Measurements from ENCODE around the gene ACP4. TPM values are rescaled to one million over a fixed set of nuclear protein-coding genes. Genes with fewer than 3 reads are reported as not detected.

Gene ACP4
- total RNA-seq, 3 donors from 2014 or later, result not detected

DNA sequence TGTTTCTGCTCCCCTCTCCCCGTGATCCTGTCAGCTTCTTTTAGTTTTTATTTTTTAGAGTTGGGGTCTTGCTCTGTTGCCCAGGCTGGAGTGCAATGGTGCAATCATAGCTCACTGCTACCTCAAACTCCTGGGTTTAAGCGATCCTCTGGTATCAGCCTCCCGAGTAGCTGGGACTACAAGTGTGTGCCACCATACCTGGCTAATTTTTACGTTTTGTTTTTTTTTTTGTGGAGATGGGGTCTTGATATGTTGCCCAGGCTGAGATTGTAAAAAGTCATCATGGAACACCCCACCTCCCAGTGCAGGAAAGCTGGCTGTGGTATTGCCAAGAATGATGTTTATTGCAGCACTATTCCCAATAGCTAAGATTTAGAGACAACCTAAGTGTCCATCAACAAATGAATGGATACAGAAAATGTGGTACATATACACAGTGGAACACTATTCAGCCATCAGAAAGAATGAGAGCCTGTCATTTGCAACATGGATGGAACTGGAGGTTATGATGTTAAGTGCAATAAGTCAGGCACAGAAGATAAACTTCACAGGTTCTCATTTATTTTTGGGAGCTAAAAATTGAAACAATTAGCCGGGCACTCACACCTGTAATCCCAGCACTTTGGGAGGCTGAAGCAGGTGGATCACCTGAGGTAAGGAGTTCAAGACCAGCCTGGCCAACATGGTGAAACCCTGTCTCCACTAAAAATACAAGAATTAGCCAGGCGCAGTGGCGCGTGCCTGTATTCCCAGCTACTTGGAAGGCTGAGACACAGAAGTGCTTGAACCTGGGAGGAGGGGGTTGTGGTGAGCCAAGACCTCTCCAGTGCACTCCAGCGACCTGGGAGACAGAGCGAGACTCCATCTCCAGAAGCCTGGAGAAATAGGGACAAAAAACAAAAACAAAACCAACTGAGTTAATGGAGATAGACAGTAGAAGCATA lies 49.8 kb downstream of the ACP4 start:
- H3K9me3 ChIP-seq, result peaks cover 5% of the 10 kb centered on the region
- intact Hi-C loops (cut with DNase I, micrococcal nuclease), result no loop called here
- no peak overlapping the region for H3K4me3 ChIP-seq
- peaks cover 6% of the 10 kb centered on the region for H3K4me1 ChIP-seq (ENCODE audit: low read depth)
- no peaks in the 10 kb centered on the region for H3K36me3 ChIP-seq (ENCODE audit: low read depth)
- no peak for ATAC-seq
- TF ChIP-seq, protein P1, sequence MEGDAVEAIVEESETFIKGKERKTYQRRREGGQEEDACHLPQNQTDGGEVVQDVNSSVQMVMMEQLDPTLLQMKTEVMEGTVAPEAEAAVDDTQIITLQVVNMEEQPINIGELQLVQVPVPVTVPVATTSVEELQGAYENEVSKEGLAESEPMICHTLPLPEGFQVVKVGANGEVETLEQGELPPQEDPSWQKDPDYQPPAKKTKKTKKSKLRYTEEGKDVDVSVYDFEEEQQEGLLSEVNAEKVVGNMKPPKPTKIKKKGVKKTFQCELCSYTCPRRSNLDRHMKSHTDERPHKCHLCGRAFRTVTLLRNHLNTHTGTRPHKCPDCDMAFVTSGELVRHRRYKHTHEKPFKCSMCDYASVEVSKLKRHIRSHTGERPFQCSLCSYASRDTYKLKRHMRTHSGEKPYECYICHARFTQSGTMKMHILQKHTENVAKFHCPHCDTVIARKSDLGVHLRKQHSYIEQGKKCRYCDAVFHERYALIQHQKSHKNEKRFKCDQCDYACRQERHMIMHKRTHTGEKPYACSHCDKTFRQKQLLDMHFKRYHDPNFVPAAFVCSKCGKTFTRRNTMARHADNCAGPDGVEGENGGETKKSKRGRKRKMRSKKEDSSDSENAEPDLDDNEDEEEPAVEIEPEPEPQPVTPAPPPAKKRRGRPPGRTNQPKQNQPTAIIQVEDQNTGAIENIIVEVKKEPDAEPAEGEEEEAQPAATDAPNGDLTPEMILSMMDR (IDR thresholded peaks at IDR 0.05), result no peak
- no peak for DNase-seq

- intact Hi-C loops (cut with DNase I, micrococcal nuclease), result no loop called here
- Histone ChIP-seq H3K36me3 (ENCODE audit: low read depth) (no peaks in the 10 kb centered on the region), H3K4me3 (no peak overlapping the region), H3K9me3 (peaks cover 5% of the 10 kb centered on the region), H3K4me1 (ENCODE audit: low read depth) (no peaks in the 10 kb centered on the region)
- ATAC-seq (no peak), DNase-seq (no peak)
- TF ChIP-seq, protein P1 (IDR thresholded peaks at IDR 0.05), result no peak
Measured at GRCh38 chr19:50842130-50842529, 51.9 kb downstream of the ACP4 start.

DNA sequence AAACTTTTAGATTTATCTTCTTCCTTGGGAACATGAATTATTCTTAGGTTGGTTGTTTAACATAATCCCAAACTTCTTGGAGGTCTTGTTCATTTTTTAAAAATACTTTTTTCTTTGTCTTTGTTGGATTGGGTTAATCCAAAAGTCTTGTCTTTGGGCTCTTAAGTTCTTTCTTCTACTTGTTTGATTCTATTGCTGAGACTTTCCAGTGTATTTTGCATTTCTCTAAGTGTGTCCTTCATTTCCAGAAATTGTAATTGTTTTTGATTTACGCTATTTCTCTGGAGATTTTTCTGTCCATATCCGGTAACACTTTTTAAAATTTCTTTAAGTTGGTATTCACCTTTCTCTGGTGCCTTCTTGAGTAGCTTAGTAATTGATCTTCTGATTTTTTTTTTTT lies 53.0 kb downstream of the ACP4 start:
- intact Hi-C loops (cut with DNase I, micrococcal nuclease), result no loop called here
- DNase-seq (no peak), ATAC-seq (no peak)
- no peaks in the 10 kb centered on the region for H3K4me1 ChIP-seq (ENCODE audit: low read depth)
- H3K4me3 ChIP-seq, result no peak overlapping the region
- TF ChIP-seq, protein P1 (IDR thresholded peaks at IDR 0.05), result no peak
- H3K9me3 ChIP-seq, result peaks cover 5% of the 10 kb centered on the region
- H3K36me3 ChIP-seq (ENCODE audit: low read depth), result no peaks in the 10 kb centered on the region

DNA sequence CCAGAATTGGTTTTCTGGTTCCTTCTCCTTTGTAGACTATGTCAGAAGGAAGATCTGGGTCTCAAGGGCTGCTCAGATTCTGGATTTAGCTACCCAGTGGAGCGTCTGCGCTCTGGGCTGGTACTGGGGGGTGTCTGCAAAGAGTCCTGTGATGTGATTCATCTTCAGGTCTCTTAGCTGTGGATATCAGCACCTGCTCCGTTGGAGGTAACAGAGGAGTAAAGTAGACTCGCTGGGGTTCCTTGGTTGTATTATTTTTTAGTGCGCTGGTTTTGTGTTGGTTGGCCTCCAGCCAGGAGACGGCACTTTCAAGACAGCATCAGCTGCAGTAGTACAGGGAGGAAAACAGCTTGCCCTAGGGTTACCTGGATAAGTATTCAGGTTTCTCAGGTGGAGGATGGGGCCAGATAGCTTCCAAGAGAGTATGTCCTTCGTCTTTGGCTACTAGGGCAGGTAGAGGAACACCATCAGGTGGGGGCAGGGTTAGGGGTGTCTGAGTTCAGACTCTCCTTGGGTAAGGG lies 53.5 kb downstream of the ACP4 start:
- Histone ChIP-seq H3K9me3 (peaks cover 5% of the 10 kb centered on the region), H3K36me3 (ENCODE audit: low read depth) (no peaks in the 10 kb centered on the region), H3K4me3 (no peak overlapping the region), H3K4me1 (ENCODE audit: low read depth) (no peaks in the 10 kb centered on the region)
- intact Hi-C loops (cut with DNase I, micrococcal nuclease), result no loop called here
- DNase-seq (no peak), ATAC-seq (no peak)
- TF ChIP-seq, protein P1 (IDR thresholded peaks at IDR 0.05), result no peak

DNA sequence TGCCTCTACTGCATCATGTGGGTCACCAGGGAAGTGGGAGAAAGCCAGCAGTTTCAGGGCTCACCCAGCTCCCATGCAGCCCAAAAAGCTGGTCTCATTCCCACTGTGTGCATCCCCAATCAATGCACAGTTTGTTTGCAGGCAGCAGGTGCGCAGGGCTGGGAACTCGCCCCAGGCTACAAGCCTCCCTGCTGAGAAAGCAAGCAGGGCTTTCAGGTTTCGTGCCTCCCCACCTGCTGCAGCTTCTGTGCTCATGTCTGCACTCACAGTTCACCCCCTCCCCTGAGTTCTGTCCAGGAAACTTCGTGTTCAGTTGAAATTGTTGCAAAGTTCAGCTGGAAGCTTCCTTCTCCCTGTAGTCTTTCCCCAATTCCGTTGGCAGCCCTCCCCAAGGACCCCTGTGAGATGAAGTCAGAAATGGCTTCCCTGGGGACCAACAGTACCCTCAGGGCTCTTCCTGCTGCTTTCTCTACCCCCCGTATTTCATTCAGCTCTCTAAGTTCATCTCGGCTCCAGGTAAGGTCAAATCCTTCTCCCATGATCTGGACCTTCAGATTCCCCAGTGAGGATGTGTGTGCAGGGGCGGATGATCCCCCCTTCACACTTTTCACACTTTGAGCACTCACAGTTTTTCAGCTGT lies 54.2 kb downstream of the ACP4 start:
- intact Hi-C loops (cut with DNase I, micrococcal nuclease), result no loop called here
- no peaks in the 10 kb centered on the region for H3K4me1 ChIP-seq (ENCODE audit: low read depth)
- H3K9me3 ChIP-seq, result peaks cover 5% of the 10 kb centered on the region
- ATAC-seq (no peak), DNase-seq (no peak)
- H3K36me3 ChIP-seq (ENCODE audit: low read depth), result no peaks in the 10 kb centered on the region
- H3K4me3 ChIP-seq, result no peak overlapping the region
- TF ChIP-seq, protein P1 (IDR thresholded peaks at IDR 0.05), result no peak

Other genes starting within 250 kb of the ACP4 start
- gene LRRC4B, start 222.0 kb upstream of the ACP4 start, total RNA-seq, result 1 to 10 TPM in 2 of 3 donors, under 1 TPM in 1; 0.52 to 4.8 (median 1.3) TPM
- 1 to 10 TPM in 1 of 3 donors, under 1 TPM in 1, not detected in 1; 0.14 to 1.2 TPM for gene SYT3, start 150.5 kb upstream of the ACP4 start, total RNA-seq
- gene C19orf81, start 141.0 kb upstream of the ACP4 start, total RNA-seq, result under 1 TPM in 1 of 3 donors, not detected in 2; 0.41 TPM
- 1 to 10 TPM in 1 of 3 donors, under 1 TPM in 1, not detected in 1; 0.55 to 1.1 TPM for gene SHANK1, start 70.6 kb upstream of the ACP4 start, total RNA-seq
- gene CLEC11A, start 67.1 kb upstream of the ACP4 start, total RNA-seq, result 1 to 10 TPM; 1.4 to 7.2 (median 4.9) TPM
- not detected for gene GPR32, start 20.0 kb upstream of the ACP4 start, total RNA-seq
- 100 to 1,000 TPM in 1 of 3 donors, 10 to 100 TPM in 2; 29.3 to 130 (median 80.6) TPM for gene KLK1, start 33.4 kb downstream of the ACP4 start, total RNA-seq
- gene KLK15, start 43.2 kb downstream of the ACP4 start, total RNA-seq, result 1 to 10 TPM in 2 of 3 donors, under 1 TPM in 1; 0.92 to 3.3 (median 2.3) TPM
- 1 to 10 TPM; 3.7 to 9.0 (median 4.8) TPM for gene KLK3, start 64.5 kb downstream of the ACP4 start, total RNA-seq
- under 1 TPM in 1 of 3 donors, not detected in 2; 0.43 TPM for gene KLK2, start 83.0 kb downstream of the ACP4 start, total RNA-seq
- gene KLK4, start 121.0 kb downstream of the ACP4 start, total RNA-seq, result 1 to 10 TPM; 1.1 to 3.4 (median 1.4) TPM
- not detected for gene KLK5, start 162.6 kb downstream of the ACP4 start, total RNA-seq
- not detected for gene KLK6, start 179.2 kb downstream of the ACP4 start, total RNA-seq
- not detected for gene KLK7, start 193.5 kb downstream of the ACP4 start, total RNA-seq
- not detected for gene KLK8, start 211.2 kb downstream of the ACP4 start, total RNA-seq
- under 1 TPM; 0.58 to 0.93 (median 0.76) TPM for gene KLK10, start 229.3 kb downstream of the ACP4 start, total RNA-seq
- 1 to 10 TPM in 1 of 3 donors, under 1 TPM in 2; 0.38 to 1.0 (median 0.72) TPM for gene KLK11, start 236.2 kb downstream of the ACP4 start, total RNA-seq
- 1 to 10 TPM in 1 of 3 donors, not detected in 2; 1.0 TPM for gene KLK12, start 244.6 kb downstream of the ACP4 start, total RNA-seq